Rectal smooth muscle tissue (tissue), 1 donor: ENCODE results near the gene CENPU.

ENCODE experiments used
- H3K27ac ChIP-seq: one replicate; pipeline ENCODE4 v1.7.0; 2013; ENCODE audit warnings: low read depth, low read length, inconsistent platforms
- H3K27me3 ChIP-seq: one replicate; pipeline ENCODE4 v1.7.0; 2013; ENCODE audit warnings: low read length; ENCODE audit not compliant: control insufficient read depth, insufficient read depth
- H3K36me3 ChIP-seq: one replicate; pipeline ENCODE4 v1.7.0; 2013; ENCODE audit warnings: low read length; ENCODE audit not compliant: control insufficient read depth, insufficient read depth
- H3K4me1 ChIP-seq: one replicate; pipeline ENCODE4 v1.7.0; 2013; ENCODE audit warnings: low read length; ENCODE audit not compliant: control insufficient read depth, insufficient read depth
- H3K4me3 ChIP-seq: one replicate; pipeline ENCODE4 v1.7.0; 2013; ENCODE audit warnings: low read length
- H3K9ac ChIP-seq: one replicate; pipeline ENCODE4 v1.7.0; 2013; ENCODE audit warnings: low read length

Gene CENPU

DNA sequence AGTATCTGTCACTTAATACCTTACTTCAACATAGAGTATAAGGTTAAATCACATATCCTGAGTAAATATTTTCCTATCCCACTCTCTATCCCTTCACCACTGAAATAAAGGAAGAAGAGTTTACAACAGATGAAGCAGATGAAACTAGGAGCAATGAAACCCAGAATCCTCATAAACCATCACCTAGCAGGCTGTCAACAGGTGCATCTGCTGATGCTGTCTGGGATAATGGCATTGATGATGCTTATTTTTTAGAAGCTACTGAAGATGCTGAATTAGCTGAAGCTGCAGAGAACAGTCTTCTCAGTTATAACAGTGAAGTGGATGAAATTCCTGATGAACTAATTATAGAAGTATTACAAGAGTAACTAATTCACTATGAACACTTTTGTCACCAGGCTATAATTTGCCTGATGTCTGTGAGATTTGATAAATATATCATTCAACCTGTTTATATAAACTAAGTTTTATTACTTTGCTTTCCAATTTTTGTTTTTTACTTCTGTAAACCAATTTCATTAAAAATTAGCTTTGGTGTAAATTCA, 39.4 kb downstream of the CENPU start:
- no peaks in the 10 kb centered on the region for H3K27me3 ChIP-seq
- H3K36me3 ChIP-seq, result no peaks in the 10 kb centered on the region
- no peak overlapping the region for H3K27ac ChIP-seq
- H3K9ac ChIP-seq, result no peak overlapping the region
- no peak overlapping the region for H3K4me3 ChIP-seq
- no peaks in the 10 kb centered on the region for H3K4me1 ChIP-seq

DNA sequence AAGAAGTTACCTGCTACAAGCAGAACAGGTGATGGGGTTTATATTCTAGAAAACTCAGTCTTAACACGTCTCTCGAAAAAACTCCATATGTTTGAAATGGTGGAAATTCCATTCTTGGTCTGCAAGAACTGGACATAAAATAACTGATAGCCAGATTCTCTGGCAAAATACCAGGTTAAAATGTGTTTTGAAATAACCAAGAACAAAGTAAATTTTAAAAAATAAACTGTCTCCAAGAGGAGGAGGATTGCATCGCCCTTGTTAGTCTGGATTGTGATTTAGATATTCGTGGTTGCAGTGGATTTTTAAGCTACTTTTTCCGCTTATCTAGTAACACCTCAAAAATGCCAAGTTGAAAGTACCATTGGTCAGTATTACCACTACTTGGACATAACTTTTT, 40.8 kb downstream of the CENPU start:
- Histone ChIP-seq H3K9ac (no peak overlapping the region), H3K27me3 (no peaks in the 10 kb centered on the region), H3K4me3 (no peak overlapping the region), H3K4me1 (no peaks in the 10 kb centered on the region), H3K27ac (no peak overlapping the region), H3K36me3 (no peaks in the 10 kb centered on the region)

DNA sequence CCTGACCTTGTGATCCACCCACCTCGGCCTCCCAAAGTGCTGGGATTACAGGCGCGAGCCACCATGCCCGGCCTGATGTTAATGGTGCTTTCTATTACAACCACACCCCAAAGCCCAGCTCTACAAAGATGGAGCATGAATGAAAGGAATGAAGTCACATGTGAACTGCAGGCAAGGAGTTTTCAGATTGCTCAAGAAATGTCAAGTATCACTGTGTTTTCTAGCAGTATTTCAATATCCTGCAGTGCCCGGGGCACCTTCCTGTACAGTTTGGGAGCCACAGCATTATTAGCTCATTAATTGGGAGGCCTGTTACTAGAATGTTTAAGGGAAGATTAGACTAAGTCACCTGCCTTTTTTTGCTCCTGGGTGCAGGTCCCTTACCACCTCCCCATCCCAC, 44.2 kb downstream of the CENPU start:
- Histone ChIP-seq H3K27me3 (no peaks in the 10 kb centered on the region), H3K36me3 (peaks cover 2% of the 10 kb centered on the region), H3K27ac (no peak overlapping the region), H3K4me1 (no peaks in the 10 kb centered on the region), H3K4me3 (no peak overlapping the region), H3K9ac (no peak overlapping the region)

DNA sequence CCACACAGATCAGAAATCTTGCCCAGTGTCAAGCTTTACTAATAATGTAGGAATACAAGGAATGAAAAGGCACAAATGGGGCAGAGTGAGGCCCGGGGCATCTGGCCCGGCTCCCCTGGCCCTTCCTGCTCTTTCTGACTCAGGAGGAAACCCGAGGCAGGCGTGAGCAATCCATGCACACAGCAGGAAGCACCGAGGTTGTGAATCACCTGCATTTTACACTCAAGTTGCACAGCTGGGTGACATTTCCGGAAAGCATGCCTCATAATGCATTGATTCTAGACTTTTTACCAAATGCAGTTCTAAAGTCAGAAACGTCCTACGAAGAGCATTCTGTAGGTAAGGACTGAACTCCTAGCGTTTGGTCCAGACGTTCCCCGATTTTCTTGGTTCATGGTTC, 45.4 kb downstream of the CENPU start:
- Histone ChIP-seq H3K4me3 (no peak overlapping the region), H3K27ac (no peak overlapping the region), H3K4me1 (no peaks in the 10 kb centered on the region), H3K9ac (no peak overlapping the region), H3K27me3 (no peaks in the 10 kb centered on the region), H3K36me3 (peaks cover 2% of the 10 kb centered on the region)

DNA sequence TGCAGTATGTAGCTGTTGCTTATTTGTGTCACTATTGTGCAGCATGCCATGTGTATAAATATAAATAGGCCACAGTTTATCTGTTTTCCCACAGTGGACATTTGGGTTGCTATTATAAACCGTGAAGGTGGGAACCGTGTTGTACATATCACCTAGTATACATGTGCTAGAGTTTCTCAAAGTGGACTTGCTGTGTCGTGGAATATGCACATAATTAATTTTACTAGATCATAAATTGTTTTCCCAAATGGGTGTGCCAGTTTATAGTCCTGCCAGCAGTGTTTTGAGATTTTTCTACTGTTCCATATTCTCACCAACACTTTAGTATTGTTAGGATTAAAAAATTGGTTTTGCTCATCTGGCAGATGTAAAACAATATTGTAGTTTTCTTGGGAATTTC, 45.9 kb downstream of the CENPU start:
- H3K4me3 ChIP-seq, result no peak overlapping the region
- no peaks in the 10 kb centered on the region for H3K4me1 ChIP-seq
- H3K9ac ChIP-seq, result no peak overlapping the region
- H3K36me3 ChIP-seq, result peaks cover 2% of the 10 kb centered on the region
- H3K27ac ChIP-seq, result no peak overlapping the region
- no peaks in the 10 kb centered on the region for H3K27me3 ChIP-seq

DNA sequence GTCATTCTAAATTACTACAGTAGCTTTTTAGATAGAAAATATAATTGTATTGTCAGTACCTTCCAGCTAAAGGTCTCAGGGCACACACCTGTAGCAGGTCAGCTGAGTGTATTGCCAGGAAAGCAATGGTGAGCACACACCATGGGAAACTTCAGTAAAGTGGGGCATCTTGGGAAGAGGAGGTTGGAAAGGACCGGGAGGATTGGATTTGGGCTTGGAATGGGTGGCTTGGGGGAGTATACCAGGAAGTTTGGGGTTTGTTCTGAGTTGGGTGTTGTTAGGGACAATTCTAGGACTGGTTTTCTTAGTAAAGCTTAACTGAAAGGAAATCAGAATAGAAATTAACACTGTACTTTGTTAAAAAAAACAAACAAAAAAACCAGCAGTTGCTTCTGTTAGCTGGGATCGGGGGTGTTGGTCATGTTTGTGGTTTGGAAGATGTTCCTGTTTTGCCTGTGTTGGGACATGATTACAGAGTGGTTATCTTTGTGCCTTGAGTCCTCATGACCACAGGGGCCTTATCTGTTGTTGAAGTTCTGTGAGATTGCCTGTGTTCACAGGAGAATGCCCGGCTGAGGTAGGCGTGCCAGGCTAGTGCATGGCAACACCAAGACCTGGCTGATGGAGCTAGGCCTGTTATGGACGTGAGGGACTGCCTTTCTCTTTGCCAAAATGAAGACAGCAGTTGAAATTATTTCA, 49.3 kb downstream of the CENPU start:
- Histone ChIP-seq H3K27ac (no peak overlapping the region), H3K27me3 (no peaks in the 10 kb centered on the region), H3K9ac (no peak overlapping the region), H3K36me3 (peaks cover 2% of the 10 kb centered on the region), H3K4me1 (no peaks in the 10 kb centered on the region), H3K4me3 (no peak overlapping the region)

DNA sequence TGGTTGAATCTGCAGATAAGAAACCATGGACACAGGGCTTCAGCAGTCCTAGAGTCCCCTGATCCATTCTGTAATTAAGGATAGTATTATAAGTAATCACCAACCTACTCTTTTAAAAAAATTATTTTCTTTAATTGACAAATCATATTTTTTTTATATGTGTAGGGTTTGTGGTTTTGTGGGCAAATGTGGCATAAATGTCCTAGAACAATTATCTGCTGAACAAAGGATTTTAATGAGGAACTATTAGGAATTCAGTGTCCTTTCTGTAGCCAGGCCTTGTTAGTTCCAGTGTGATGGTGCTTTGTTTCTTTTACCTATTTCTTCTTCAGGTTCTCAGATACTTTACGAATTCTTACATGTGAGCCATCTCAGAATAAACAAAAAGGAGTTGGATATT, 52.0 kb downstream of the CENPU start:
- Histone ChIP-seq H3K27ac (no peak overlapping the region), H3K4me1 (no peaks in the 10 kb centered on the region), H3K36me3 (peaks cover 2% of the 10 kb centered on the region), H3K9ac (no peak overlapping the region), H3K27me3 (no peaks in the 10 kb centered on the region), H3K4me3 (no peak overlapping the region)

DNA sequence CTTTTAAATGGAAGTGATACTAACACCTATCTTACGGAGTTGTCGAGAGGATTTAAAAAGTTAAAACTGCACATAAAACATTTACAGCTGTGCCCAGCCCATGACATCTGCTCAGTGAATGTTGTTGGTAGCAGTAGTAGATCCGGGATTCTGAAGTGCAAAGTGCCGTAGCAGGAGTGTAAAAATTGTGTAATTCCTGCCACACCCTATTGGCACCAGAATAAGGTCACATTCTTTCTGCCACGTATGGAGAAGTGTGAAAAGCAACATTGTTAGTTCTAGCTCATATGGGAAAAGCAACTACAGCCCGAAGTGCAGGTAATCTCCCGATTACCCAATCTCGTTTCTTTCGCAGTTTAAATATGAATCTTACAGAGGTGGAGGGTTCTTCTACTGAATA, 53.2 kb downstream of the CENPU start:
- Histone ChIP-seq H3K36me3 (no peaks in the 10 kb centered on the region), H3K4me3 (no peak overlapping the region), H3K27me3 (no peaks in the 10 kb centered on the region), H3K4me1 (no peaks in the 10 kb centered on the region), H3K27ac (no peak overlapping the region), H3K9ac (no peak overlapping the region)

DNA sequence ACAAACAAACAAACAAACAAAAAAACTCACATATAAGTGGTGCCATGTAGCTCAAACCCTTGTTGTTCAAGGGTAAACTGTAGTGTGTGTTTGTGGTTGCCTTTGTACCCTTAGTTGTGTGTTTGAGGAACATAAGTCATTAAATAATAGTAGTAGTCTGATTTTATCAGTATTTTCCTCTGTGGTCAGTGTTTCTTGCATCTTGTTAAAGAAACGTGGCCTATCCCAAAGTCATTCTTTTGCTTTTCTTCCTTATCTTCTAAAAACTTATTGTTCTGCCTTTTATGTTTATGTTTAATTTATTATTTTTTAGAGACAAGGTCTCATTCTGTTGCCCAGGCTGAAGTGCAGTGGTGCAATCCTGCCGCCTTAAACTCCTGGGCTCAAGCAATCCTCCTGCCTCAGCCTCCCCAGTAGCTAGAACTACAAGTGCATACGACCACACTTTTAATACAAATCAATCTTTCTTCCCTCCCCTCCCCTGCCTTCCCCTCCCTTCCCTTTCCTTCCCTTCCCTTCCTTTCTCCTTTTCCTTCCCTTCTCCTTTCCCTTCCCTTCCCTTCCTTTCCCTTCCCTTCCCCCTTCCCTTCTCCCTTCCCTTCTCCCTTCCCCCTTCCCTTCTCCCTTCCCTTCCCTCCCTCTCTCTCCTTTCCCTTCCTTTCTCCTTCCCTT, 57.9 kb downstream of the CENPU start:
- no peaks in the 10 kb centered on the region for H3K4me1 ChIP-seq
- H3K9ac ChIP-seq, result no peak overlapping the region
- H3K27me3 ChIP-seq, result no peaks in the 10 kb centered on the region
- H3K4me3 ChIP-seq, result no peak overlapping the region
- H3K36me3 ChIP-seq, result peaks cover 7% of the 10 kb centered on the region
- no peak overlapping the region for H3K27ac ChIP-seq

DNA sequence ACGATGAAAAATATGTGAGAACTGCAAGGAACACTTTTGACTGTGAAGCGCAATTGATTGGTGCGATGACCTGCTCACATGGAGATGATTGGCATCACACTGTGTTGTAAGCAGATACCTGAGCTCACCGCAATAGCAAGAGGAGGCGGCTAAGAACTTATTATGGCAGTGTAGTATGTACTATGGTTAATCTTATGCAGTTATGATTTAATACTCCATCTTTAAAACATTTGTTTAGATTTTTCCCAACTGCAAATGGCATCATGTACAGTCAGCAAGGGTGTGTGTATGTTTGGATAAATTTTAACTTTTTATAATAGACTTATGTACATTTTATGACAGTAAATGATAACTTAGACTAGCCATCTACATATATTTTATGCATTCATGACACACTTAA, 58.9 kb downstream of the CENPU start:
- H3K4me3 ChIP-seq, result no peak overlapping the region
- H3K4me1 ChIP-seq, result no peaks in the 10 kb centered on the region
- peaks cover 10% of the 10 kb centered on the region for H3K36me3 ChIP-seq
- no peak overlapping the region for H3K9ac ChIP-seq
- H3K27me3 ChIP-seq, result no peaks in the 10 kb centered on the region
- no peak overlapping the region for H3K27ac ChIP-seq

DNA sequence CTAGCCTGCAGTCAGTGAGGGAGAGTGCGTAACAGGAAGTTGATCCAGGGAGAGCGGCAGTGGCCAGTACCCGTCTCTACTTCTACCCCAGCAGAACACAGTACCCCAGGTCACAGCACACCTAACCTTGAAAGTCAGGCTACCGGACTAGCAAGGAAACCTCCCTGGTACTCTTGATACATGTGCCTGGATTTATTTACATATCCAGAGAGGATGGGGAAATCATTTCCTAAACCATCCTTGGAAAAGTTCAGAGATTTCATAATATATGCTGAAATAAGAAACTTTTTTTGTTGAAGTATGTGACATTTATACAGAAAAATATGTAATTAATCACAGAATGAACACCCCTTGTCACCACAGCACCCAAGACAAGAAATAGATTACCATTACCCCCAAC, 59.9 kb downstream of the CENPU start:
- Histone ChIP-seq H3K27ac (no peak overlapping the region), H3K4me3 (no peak overlapping the region), H3K9ac (no peak overlapping the region), H3K27me3 (no peaks in the 10 kb centered on the region), H3K4me1 (no peaks in the 10 kb centered on the region), H3K36me3 (peaks cover 15% of the 10 kb centered on the region)

DNA sequence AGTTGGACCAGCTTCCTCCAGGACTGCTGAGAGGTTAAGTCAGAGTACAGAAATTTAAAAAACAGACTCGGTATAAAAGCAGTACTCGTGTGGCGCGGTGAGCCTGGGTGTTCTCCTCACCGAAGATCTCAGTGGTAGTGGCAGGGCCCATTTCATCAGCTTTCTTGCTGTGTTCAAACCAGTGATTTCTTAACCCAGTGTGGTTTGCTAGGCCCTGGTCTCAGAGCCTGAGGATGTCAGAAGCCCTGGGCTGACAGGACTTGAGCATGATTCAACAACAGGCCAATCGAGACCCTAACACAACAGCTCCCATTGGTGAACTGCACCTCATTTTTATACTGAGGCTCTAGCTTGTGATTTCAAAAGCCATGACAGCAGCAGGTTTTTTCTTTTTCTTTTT, 61.2 kb downstream of the CENPU start:
- Histone ChIP-seq H3K27me3 (no peaks in the 10 kb centered on the region), H3K36me3 (peaks cover 15% of the 10 kb centered on the region)

DNA sequence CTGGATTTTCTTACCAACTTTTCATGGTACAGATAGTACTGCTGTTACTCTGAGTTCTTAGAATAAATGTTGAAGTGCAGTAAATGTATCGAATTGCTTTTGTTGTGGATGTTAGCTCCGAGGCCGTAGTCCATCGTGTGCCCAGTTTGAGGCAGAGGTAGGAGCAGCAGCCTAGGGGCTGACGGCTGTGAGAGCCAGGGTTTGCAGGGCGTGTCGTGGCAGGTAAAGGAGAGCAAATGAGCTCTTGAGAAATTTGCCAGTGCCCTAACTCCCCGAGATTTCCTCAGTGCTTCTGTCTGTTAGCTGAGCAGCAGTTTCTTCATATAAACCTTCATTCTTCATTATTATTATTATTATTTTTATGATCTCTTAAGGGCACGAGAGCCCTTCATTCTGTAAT, 62.8 kb downstream of the CENPU start:
- no peaks in the 10 kb centered on the region for H3K27me3 ChIP-seq
- no peak overlapping the region for H3K9ac ChIP-seq
- H3K36me3 ChIP-seq, result peaks cover 15% of the 10 kb centered on the region
- no peak overlapping the region for H3K27ac ChIP-seq
- no peaks in the 10 kb centered on the region for H3K4me1 ChIP-seq
- no peak overlapping the region for H3K4me3 ChIP-seq

More for the DNA sequence above, 61.2 kb downstream of the CENPU start:
- Histone ChIP-seq H3K4me1 (no peaks in the 10 kb centered on the region), H3K9ac (no peak overlapping the region), H3K27ac (no peak overlapping the region), H3K4me3 (no peak overlapping the region)
